Measurements from ENCODE around the gene EEF1AKMT3. TPM values are rescaled to one million over a fixed set of nuclear protein-coding genes. Genes with fewer than 3 reads are reported as not detected.
"Not testable (repeated sequence)": the region's sequence is repeated elsewhere in the genome, so short reads cannot be mapped to it uniquely, and the experiment has no call there.

Gene EEF1AKMT3
- total RNA-seq, 1 donor from 2014 or later: 4.2 TPM

DNA sequence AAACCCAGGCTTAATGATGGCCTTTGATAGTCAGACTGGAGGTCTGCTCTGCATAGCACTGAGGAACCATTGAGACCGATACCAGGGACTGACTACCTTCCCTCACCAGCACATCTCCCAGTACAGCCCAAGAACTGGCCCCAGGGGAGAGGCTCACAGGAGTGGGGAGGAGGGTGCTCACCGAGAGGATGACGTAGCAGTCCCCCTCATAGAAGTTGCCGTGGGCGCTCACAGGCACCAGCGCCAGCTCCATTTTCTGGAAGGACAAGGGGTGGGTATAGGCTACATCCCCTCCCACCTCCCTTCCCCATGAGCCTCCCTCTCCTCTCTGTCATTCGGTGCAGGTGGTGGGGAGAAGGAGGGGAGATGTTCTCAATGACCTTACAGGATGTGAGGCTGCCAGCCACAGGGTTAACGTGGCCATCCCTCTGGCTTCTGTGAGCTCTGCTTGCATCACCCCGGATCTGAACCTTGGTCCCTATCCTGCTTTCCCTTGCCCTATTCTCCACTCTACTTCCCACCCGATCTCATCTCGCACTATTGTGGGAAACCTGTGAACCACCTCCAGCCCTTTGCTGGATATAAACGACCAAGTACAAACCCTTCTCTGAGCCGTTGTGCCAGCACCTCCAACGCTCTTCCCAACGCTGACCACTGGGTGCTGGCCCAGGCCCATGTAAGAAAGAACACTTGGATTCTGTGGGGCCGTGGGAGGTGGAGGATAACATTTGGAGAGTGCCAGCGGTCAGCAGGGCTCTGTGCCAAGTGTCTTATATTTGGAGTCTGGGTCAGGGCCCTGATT is 41.8 kb downstream of the EEF1AKMT3 start:
- Histone ChIP-seq H3K4me3 (ENCODE audit: low read length in 3 of 3) (no peak overlapping the region), H3K27ac (ENCODE audit: low read depth, low read length) (no peak overlapping the region), H3K9me3 (ENCODE audit: control insufficient read depth in 3 of 3, low read length in 3 of 3) (no peaks in the 10 kb centered on the region), H3K9ac (ENCODE audit: low read depth in 1 of 3, low read length in 3 of 3) (peak overlapping the region in 1 of 3 donors; percentile 16), H3K4me1 (ENCODE audit: control insufficient read depth in 3 of 3, insufficient read depth in 3 of 3, low read length in 3 of 3) (peaks cover 18 to 36% (median 34%) of the 10 kb centered on the region in 3 donors), H3K36me3 (ENCODE audit: control insufficient read depth in 3 of 3, insufficient read depth in 3 of 3, low read length in 3 of 3) (peaks cover 52 to 59% (median 53%) of the 10 kb centered on the region in 3 donors), H3K27me3 (ENCODE audit: control insufficient read depth in 3 of 3, insufficient read depth in 3 of 3, low read length in 3 of 3) (no peaks in the 10 kb centered on the region)

DNA sequence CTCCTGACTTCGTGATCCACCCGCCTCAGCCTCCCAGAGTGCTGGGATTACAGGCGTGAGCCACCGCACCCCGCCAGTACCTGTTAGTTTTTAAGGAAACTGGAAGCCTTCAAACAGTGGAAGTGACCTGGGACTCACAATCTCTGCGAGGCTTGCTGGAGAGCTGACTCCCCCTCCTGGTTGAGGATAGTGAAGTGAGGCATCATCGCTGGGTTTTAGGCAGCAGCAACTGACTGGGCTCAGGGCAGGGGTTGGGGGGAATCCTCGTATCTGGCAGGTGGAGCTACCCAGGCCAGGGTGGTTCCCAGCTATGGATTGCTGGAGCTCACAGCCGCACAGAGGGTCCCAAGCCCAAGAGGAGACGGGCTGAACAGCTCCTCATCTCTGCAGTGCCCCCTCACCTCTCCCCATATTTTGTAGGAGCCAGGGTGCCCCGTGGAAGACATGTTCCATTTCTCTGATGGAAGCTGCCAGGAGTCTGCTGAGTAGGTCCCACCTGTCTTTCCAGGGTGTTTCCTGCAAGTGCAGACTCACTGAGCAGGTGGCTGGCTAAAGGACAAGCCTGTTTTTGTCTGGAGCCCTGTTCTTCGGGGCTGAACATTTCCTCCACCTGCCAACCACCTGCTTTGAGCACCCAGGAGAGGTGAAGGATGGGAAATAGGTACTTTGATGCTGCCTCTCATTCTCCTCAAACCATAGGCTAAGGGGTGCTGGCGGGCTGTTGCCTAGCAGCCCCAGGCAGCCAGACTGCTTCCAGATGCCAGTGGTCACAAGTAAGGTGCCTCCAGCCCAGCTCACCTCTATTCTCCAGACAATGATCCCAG is 43.0 kb downstream of the EEF1AKMT3 start:
- H3K4me3 ChIP-seq (ENCODE audit: low read length in 3 of 3): no peak overlapping the region
- peaks cover 44 to 48% (median 47%) of the 10 kb centered on the region in 3 donors for H3K36me3 ChIP-seq (ENCODE audit: control insufficient read depth in 3 of 3, insufficient read depth in 3 of 3, low read length in 3 of 3)
- H3K27ac ChIP-seq (ENCODE audit: low read depth, low read length): no peak overlapping the region
- H3K9ac ChIP-seq (ENCODE audit: low read depth in 1 of 3, low read length in 3 of 3): peak overlapping the region in 1 of 3 donors; percentile 45
- H3K9me3 ChIP-seq (ENCODE audit: control insufficient read depth in 3 of 3, low read length in 3 of 3): no peaks in the 10 kb centered on the region
- peaks cover 18 to 36% (median 36%) of the 10 kb centered on the region in 3 donors for H3K4me1 ChIP-seq (ENCODE audit: control insufficient read depth in 3 of 3, insufficient read depth in 3 of 3, low read length in 3 of 3)
- H3K27me3 ChIP-seq (ENCODE audit: control insufficient read depth in 3 of 3, insufficient read depth in 3 of 3, low read length in 3 of 3): no peaks in the 10 kb centered on the region

DNA sequence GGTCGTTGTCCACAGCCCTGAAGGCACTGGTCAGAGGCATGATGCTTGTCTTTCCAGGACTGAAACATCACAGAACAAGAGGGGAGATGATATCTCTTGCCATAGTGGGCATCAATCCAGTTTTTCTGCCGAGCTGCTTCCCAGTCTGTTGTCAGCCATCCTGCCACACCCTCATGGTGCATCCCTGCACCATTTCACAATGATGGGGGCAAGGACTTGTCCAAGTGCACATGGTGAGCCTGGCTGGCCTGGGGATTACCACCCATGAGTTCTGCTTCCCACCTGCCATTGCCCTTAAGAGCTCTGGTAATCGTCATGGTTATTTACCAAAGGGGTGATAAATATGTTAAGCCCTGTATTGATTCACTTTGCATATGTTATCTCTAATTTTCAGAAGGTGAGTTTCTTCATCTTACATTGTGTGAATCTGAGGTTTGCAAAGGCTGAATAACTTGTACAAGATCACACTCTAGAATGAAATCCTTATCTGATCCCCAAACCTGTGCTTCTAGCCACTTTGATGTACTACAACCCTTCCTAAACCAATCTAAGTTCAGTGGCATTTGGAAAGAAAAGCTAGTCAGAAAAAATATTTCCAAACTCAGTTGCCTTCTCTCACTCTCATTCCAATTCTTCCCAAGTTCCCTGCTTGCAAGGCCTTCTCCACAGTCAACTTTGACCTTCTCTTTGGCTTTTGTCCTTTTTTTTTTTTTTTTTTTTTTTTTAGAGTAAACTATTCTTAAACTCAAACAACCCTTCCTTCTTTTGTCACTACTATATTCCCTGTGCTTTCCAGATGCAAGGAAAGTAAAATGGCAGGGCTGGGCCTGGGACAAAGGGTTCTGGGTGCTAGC is 43.8 kb downstream of the EEF1AKMT3 start:
- no peaks in the 10 kb centered on the region for H3K9me3 ChIP-seq (ENCODE audit: control insufficient read depth in 3 of 3, low read length in 3 of 3)
- no peaks in the 10 kb centered on the region for H3K27me3 ChIP-seq (ENCODE audit: control insufficient read depth in 3 of 3, insufficient read depth in 3 of 3, low read length in 3 of 3)
- H3K9ac ChIP-seq (ENCODE audit: low read depth in 1 of 3, low read length in 3 of 3): peak overlapping the region in 1 of 3 donors; percentile 45
- no peak overlapping the region for H3K4me3 ChIP-seq (ENCODE audit: low read length in 3 of 3)
- H3K36me3 ChIP-seq (ENCODE audit: control insufficient read depth in 3 of 3, insufficient read depth in 3 of 3, low read length in 3 of 3): peaks cover 39 to 46% (median 41%) of the 10 kb centered on the region in 3 donors
- H3K4me1 ChIP-seq (ENCODE audit: control insufficient read depth in 3 of 3, insufficient read depth in 3 of 3, low read length in 3 of 3): peaks cover 18 to 36% (median 36%) of the 10 kb centered on the region in 3 donors
- H3K27ac ChIP-seq (ENCODE audit: low read depth, low read length): peak overlapping the region; percentile 2

DNA sequence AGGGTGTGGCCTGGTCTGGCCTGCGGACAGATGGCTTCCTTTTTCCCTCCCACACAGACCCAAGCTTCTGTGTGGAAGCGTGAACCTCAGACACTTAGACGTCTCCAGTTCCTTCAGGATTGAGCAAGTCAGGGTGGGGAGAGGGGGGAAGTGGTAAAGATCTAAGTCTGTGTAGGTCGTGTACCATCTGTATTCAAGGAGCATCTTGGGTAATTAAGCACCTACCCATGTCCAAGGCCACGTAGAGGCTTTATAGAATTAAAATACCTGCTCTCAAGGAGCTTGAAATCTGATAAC is 44.4 kb downstream of the EEF1AKMT3 start:
- Histone ChIP-seq H3K4me1 (ENCODE audit: control insufficient read depth in 3 of 3, insufficient read depth in 3 of 3, low read length in 3 of 3) (peaks cover 18 to 36% (median 36%) of the 10 kb centered on the region in 3 donors), H3K36me3 (ENCODE audit: control insufficient read depth in 3 of 3, insufficient read depth in 3 of 3, low read length in 3 of 3) (peaks cover 40 to 46% (median 41%) of the 10 kb centered on the region in 3 donors), H3K9me3 (ENCODE audit: control insufficient read depth in 3 of 3, low read length in 3 of 3) (no peaks in the 10 kb centered on the region), H3K4me3 (ENCODE audit: low read length in 3 of 3) (no peak overlapping the region), H3K27me3 (ENCODE audit: control insufficient read depth in 3 of 3, insufficient read depth in 3 of 3, low read length in 3 of 3) (no peaks in the 10 kb centered on the region), H3K9ac (ENCODE audit: low read depth in 1 of 3, low read length in 3 of 3) (no peak overlapping the region), H3K27ac (ENCODE audit: low read depth, low read length) (peak overlapping the region; percentile 2)

DNA sequence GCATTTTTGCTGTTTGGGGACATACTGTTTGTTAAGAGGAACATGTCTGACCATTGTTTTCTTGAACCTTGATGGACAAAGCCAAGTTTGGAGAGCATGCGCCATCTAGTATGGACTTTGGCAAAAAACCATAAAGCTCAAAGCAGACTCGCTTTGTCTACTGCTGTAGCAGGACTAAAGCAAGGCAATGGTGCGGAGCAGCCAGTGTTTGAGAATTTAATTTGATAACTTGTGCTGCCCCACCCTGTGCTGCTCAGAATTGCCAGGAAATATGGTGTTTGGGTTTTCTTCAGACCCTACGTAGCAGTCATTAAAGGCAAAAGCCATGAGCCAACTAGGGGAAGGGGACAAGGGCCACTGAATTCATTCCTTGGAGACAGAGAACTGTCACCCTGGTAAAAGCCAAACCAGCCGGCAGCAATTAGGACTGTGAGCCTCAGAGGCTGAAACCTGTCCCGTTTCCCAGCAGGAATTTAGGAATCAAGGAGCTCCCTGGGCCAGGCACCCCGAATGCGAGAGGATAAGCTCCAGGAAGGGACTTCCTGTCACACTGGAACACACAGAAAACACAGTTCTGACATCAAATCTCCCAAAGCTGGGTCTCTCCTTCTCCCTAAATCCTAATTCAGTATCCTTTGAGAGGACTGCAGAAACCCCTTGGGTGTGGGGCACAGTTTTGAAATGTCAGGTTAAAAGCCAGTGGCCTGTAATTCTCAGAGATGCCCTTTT is 45.0 kb downstream of the EEF1AKMT3 start:
- H3K36me3 ChIP-seq (ENCODE audit: control insufficient read depth in 3 of 3, insufficient read depth in 3 of 3, low read length in 3 of 3): peaks cover 42 to 47% (median 42%) of the 10 kb centered on the region in 3 donors
- no peaks in the 10 kb centered on the region for H3K27me3 ChIP-seq (ENCODE audit: control insufficient read depth in 3 of 3, insufficient read depth in 3 of 3, low read length in 3 of 3)
- H3K4me3 ChIP-seq (ENCODE audit: low read length in 3 of 3): no peak overlapping the region
- H3K4me1 ChIP-seq (ENCODE audit: control insufficient read depth in 3 of 3, insufficient read depth in 3 of 3, low read length in 3 of 3): peaks cover 20 to 38% (median 36%) of the 10 kb centered on the region in 3 donors
- no peak overlapping the region for H3K9ac ChIP-seq (ENCODE audit: low read depth in 1 of 3, low read length in 3 of 3)
- no peaks in the 10 kb centered on the region for H3K9me3 ChIP-seq (ENCODE audit: control insufficient read depth in 3 of 3, low read length in 3 of 3)
- H3K27ac ChIP-seq (ENCODE audit: low read depth, low read length): peak overlapping the region; percentile 37

DNA sequence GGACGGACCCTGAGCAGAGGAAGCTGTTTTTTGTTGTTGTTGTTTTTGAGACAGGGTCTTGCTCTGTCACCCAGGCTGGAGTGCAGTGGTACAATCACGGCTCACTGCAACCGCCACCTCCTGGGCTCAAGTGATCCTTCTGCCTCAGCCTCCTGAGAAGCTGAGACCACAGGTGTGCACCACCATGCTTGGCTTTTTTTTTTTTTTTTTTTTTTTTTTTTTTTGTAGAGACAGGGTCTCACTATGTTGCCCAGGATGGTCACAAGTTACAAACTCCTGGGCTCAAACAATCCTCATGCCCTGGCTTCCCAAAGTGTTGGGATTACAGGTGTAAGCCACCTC is 45.5 kb downstream of the EEF1AKMT3 start:
- not testable (repeated sequence) for H3K4me3 ChIP-seq (ENCODE audit: low read length in 3 of 3); H3K27me3 ChIP-seq (ENCODE audit: control insufficient read depth in 3 of 3, insufficient read depth in 3 of 3, low read length in 3 of 3); H3K27ac ChIP-seq (ENCODE audit: low read depth, low read length); H3K9me3 ChIP-seq (ENCODE audit: control insufficient read depth in 3 of 3, low read length in 3 of 3); H3K9ac ChIP-seq (ENCODE audit: low read depth in 1 of 3, low read length in 3 of 3)
- Histone ChIP-seq H3K36me3 (ENCODE audit: control insufficient read depth in 3 of 3, insufficient read depth in 3 of 3, low read length in 3 of 3) (peaks cover 42 to 47% (median 43%) of the 10 kb centered on the region in 3 donors), H3K4me1 (ENCODE audit: control insufficient read depth in 3 of 3, insufficient read depth in 3 of 3, low read length in 3 of 3) (peaks cover 25 to 42% (median 40%) of the 10 kb centered on the region in 3 donors)

DNA sequence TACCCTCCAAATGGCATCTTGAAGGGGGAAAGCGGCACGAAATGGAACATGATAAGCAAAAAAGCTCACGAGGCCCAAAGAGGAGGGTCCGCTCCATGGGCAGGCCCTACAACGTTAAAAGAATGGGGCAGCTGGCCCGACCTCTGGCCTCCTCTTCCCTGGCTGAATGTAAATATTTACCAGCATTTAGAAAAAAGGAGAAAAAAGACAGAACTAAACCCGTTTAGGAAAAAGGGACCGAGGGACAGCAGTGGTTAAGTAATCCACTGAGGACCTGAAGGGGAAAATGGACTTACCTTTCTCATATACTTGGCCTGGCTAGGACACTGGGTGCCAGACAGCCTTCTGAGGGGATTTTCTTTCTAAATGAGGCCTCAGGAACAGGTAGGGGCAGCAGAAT is 47.7 kb downstream of the EEF1AKMT3 start:
- not testable (repeated sequence) for H3K27ac ChIP-seq (ENCODE audit: low read depth, low read length); H3K4me3 ChIP-seq (ENCODE audit: low read length in 3 of 3); H3K9me3 ChIP-seq (ENCODE audit: control insufficient read depth in 3 of 3, low read length in 3 of 3); H3K9ac ChIP-seq (ENCODE audit: low read depth in 1 of 3, low read length in 3 of 3); H3K27me3 ChIP-seq (ENCODE audit: control insufficient read depth in 3 of 3, insufficient read depth in 3 of 3, low read length in 3 of 3)
- Histone ChIP-seq H3K4me1 (ENCODE audit: control insufficient read depth in 3 of 3, insufficient read depth in 3 of 3, low read length in 3 of 3) (peaks cover 29 to 43% (median 38%) of the 10 kb centered on the region in 3 donors), H3K36me3 (ENCODE audit: control insufficient read depth in 3 of 3, insufficient read depth in 3 of 3, low read length in 3 of 3) (peaks cover 56 to 64% (median 56%) of the 10 kb centered on the region in 3 donors)

DNA sequence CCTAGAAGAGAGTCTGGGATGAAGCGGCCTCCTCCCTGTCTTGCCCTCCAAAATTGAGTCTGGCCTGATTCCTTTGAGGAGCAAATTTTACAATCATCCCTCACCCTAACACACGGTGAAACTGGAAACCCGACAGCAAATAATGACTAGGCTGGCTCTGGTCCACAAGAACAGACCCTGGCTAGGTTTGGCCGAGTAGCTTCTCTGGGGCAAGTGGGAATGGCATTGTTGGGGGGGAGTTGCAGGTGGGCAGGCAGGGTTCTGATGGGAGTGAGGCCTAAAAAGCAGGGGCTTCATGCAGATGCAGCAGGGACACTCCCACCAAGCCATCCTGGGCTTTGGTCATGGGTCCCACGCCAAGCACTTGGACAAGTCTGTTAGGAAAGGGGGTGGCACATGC is 48.6 kb downstream of the EEF1AKMT3 start:
- not testable (repeated sequence) for H3K9me3 ChIP-seq (ENCODE audit: control insufficient read depth in 3 of 3, low read length in 3 of 3); H3K9ac ChIP-seq (ENCODE audit: low read depth in 1 of 3, low read length in 3 of 3); H3K4me3 ChIP-seq (ENCODE audit: low read length in 3 of 3); H3K27me3 ChIP-seq (ENCODE audit: control insufficient read depth in 3 of 3, insufficient read depth in 3 of 3, low read length in 3 of 3); H3K27ac ChIP-seq (ENCODE audit: low read depth, low read length)
- peaks cover 59 to 73% (median 59%) of the 10 kb centered on the region in 3 donors for H3K36me3 ChIP-seq (ENCODE audit: control insufficient read depth in 3 of 3, insufficient read depth in 3 of 3, low read length in 3 of 3)
- H3K4me1 ChIP-seq (ENCODE audit: control insufficient read depth in 3 of 3, insufficient read depth in 3 of 3, low read length in 3 of 3): peaks cover 23 to 36% (median 32%) of the 10 kb centered on the region in 3 donors

DNA sequence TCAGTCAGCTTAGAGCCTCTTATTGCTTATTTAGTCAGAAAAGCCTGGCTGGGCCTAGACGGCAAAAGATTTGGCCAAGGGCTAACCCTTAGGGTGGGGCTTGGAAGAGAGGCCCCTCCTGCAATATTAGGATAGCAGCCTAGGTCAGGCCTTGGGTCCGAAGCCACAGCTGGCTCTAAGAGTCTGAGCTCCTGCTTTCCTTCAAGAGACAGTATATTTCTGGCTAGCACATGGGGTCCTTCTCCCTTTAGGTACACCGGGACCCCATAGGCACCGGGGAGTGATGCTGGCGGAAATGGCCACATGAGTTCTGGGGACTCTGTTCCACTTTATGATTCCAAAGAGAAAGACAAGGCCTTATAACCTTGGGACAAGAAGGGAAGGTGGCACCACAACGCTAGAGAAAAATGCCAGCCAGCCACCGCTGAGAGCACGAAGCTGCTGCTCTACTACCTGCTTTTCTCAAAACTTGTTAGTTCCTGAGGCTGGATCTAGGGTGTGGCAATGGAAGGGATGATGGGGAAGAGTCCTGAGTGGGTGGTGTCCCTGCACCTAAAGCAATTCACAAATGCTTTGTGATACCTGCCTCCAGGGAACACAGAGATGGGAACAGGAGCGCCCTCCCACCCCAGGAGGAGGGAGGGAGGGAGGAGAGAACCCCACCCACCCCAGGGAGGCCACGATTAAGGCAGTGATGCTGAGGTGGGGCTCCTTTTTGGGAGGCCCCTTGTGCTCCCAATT is 49.2 kb downstream of the EEF1AKMT3 start:
- Histone ChIP-seq H3K4me1 (ENCODE audit: control insufficient read depth in 3 of 3, insufficient read depth in 3 of 3, low read length in 3 of 3) (peaks cover 22 to 30% (median 29%) of the 10 kb centered on the region in 3 donors), H3K4me3 (ENCODE audit: low read length in 3 of 3) (no peak overlapping the region), H3K27ac (ENCODE audit: low read depth, low read length) (no peak overlapping the region), H3K9ac (ENCODE audit: low read depth in 1 of 3, low read length in 3 of 3) (no peak overlapping the region), H3K36me3 (ENCODE audit: control insufficient read depth in 3 of 3, insufficient read depth in 3 of 3, low read length in 3 of 3) (peaks cover 64 to 79% (median 65%) of the 10 kb centered on the region in 3 donors), H3K9me3 (ENCODE audit: control insufficient read depth in 3 of 3, low read length in 3 of 3) (no peaks in the 10 kb centered on the region), H3K27me3 (ENCODE audit: control insufficient read depth in 3 of 3, insufficient read depth in 3 of 3, low read length in 3 of 3) (no peaks in the 10 kb centered on the region)
